GM21737 (cell line): ENCODE data around the gene PBX1.
"Not testable (repeated sequence)": the region's sequence is repeated elsewhere in the genome, so short reads cannot be mapped to it uniquely, and the experiment has no call there.

Experiments used
- ATAC-seq: cut with Tn5 transposase; IDR thresholded peaks from one replicate; pipeline ENCODE4 v1.9.1; 2021; ENCODE audit warnings: mild to moderate bottlenecking, moderate library complexity; ENCODE audit not compliant: unreplicated experiment

PBX1 gene

GRCh38 chr1:164637461-164638375 lies 78.7 kb downstream of the PBX1 start:
- no peak for ATAC-seq

DNA sequence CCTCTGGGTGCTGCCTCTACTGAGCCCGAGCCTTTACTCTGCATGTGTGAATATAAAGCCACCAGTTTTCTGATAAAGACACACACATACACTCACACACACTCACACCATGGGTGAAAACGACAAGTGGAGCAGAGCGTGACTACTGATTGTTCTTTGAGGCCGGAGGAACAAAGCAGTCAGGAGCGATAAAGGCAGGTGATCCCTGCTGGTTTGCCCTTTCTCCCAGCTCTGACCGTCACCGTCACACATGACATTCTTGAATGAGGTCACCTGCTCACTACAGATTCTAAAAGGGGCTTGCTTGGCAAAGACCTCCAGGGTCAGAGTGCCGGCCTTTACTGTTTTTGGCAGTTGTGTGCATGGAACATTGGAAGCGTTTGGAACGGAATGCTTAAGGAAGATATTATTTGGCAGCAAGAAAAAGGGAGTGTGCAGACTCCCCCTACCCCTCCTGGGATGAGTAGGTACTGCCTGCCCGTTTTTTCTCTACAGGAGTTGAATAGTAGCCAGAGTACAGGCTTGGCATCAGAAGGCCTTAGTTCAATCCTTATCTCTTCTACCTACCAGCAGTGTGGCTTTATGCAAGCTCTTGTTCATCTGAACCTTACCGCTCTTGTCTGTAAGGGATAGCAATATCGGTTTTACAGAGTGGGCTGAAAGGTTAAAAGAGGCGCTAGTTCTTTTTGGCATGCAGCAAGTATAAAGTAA lies 79.7 kb downstream of the PBX1 start:
- no peak for ATAC-seq

DNA sequence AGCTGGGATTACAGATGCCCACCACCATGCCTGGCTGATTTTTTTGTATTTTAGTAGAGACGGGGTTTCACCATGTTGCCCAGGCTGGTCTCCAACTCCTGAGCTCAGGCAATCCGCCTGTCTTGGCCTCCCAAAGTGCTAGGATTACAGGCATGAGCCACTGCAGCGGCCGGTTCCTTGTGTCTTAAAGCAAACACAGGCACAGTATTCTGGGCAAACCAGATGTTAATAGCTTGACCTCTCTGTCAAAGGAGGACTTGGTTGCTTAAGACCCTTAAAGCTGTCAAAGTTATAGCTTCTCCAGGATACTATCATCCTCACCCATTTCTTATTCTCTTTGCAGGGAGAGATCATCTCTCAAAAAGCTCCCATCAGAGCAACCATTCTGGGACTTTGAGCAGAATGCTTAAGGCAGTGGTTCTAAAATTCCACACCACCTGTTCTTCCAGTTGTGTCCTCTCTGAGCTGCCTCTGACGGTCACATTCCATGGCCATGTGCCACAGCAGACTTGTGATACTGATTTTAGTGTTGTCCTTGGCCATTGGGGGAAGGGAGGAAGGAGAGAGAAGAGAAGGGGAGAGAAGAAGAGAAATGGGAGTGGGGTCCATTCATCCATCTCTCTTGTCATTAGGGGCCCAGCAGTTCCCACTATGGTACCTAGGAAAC lies 81.8 kb downstream of the PBX1 start:
- ATAC-seq = no peak

- ATAC-seq = no peak
Measured at GRCh38 chr1:164641353-164641730, 82.4 kb downstream of the PBX1 start.

DNA sequence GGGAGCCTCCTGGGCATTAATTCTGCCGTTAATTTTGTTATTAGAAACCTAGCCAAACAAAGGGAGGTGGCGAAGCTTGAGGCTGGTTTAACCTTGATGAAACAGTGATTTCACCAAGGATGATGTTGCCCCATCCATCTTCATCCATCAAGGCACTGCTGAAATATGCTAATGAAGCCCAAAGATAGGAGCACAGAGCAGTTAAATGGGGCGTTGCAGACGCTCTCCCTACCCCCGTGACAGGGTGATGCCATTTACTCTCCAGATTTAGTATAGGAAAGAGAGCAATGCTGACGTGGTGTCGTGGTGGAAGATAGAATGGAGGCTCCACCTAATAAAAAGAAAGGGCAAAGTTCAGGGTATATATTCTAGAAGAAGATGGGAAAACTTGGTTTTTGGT lies 84.0 kb downstream of the PBX1 start:
- ATAC-seq = no peak

DNA sequence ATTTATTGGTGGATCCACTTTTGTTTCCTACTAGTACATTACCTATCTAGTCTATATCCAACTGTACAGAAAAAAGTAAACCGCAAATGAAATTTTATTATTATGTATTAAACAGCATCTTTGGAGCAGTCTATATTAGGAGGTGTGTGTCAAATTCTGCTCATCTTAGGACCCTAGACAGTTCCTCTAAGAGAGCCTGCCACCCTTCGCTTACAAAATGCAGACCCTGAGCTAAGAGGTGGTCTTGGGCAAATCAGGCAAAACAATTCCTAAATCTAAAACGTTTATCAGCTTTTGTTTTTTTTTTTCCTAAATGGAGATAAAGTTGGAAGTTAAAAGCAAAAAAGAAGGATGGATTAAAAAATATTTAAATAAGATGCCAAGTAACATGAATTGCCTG lies 85.3 kb downstream of the PBX1 start:
- no peak for ATAC-seq

GRCh38 chr1:164644774-164645644 lies 86.0 kb downstream of the PBX1 start:
- no peak for ATAC-seq

GRCh38 chr1:164645921-164646320 lies 86.9 kb downstream of the PBX1 start:
- no peak for ATAC-seq

DNA sequence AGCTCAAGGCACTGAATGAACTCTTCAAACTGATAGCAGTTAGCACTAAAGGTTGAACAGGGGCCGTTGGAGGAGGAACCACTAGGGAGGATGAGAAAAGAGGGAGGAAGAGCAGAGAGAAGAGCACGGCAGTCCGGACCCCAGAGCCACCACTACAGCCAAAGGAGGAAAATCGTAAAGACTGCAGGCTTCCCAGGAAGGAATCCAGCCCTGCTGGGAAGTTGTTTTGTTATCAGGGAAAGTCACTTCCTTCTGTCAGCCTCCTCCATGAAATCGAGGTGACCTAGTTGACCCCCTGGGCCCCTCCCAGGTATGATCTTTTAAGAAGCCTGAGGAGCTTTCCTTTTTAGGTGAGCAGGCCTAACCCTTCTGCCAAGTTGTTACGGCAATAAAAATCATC lies 88.2 kb downstream of the PBX1 start:
- ATAC-seq = no peak

GRCh38 chr1:164648636-164649035 lies 89.7 kb downstream of the PBX1 start:
- ATAC-seq = no peak

DNA sequence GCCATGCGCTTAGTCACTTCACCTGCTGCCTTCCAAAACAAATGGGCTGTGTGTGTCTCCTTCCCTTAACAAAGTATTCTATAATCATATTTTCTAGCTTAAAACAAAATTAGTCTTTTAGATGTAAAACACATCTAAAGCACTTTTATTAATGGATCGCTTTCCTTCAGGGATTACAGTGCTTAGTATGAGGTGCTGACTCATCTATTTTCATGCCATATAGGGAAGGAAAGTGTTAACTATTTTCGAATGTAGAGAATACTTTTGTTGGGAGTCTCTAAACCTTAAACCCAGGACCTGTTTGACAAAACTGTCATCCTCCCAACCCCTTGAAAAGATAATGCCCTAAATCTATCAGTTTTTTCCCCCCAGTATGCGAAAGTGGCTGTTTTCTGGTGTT lies 90.2 kb downstream of the PBX1 start:
- no peak for ATAC-seq

- ATAC-seq = no peak
Measured at GRCh38 chr1:164650531-164650930, 91.5 kb downstream of the PBX1 start.

GRCh38 chr1:164651351-164651951 lies 92.5 kb downstream of the PBX1 start:
- no peak for ATAC-seq

GRCh38 chr1:164652969-164653368 lies 94.0 kb downstream of the PBX1 start:
- not testable (repeated sequence) for ATAC-seq

DNA sequence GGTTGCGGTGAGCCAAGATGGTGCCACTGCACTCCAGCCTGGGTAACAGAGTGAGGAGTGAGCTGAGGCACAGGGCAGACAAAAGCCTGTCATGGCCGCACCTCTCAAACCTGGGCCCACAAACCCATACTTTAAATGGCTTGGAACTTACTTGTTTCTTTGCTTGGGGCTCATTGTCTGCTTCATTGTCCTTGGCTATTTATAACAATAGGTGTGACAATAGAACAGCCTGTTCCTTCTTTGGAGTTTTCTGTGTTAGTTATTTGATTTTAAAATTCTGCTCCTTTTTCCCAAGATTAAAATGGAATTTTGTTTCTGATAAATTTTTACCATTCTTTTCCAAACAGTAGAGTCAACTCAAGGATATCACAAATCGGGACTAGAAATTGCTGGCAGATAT lies 94.7 kb downstream of the PBX1 start:
- no peak for ATAC-seq

- no peak for ATAC-seq
Measured at GRCh38 chr1:164654200-164654599, 95.2 kb downstream of the PBX1 start.

DNA sequence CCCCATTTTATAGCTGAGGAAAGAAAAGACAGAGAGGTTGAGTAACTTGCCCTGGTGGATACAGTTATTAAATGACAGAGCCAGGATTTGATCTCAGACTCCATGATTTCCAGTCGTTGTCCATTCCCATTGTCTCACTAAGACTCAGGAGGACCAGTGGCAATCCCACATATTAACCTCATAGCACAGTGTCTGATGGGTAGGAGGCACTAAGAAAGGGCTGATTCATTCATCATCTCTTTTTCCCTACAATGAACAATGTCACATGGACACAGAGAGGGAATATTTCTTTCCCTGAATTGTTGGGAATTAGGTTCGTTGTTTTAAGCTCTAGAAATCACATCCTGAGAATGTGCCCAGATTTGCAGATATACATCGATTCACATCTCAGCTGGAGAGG lies 99.9 kb downstream of the PBX1 start:
- ATAC-seq = no peak

DNA sequence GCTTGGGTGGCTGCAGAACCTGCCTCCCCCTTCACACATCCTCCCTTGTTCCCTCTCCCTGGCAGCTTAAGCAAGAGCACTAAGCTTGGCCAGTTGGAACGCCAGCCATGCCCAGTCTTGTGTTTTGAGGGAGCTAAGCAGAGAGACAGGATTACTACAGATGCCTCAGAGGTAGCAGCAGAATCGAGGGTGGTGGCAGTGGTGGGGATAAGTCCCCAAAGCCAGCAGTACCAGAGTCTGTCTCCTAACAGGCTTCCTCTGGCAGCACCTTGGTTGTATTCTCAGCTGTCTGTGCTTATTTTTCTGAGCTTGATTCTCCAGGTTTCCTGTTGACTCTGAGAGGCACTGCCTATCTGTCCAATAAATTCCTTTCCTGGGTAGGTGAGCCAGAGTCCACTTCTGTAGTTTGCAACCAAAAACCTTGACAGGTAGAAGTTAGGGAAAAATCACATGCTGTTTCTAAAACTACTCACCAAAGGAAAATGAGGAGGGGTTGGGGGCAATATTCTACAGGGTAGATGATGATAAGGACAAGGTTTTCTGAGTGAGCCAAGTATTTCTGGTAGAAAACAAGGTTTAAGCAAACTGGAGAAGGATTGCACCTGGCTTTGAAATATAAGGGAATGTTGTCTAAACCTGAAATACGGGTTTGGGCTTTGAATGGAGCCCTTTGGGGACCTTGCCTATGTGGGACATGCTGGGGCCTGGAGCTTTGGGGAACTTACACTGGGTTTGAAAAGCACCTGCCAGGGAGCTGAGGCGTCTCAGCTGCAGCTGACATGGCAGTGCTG lies 100.8 kb downstream of the PBX1 start:
- peak; percentile 16 for ATAC-seq

DNA sequence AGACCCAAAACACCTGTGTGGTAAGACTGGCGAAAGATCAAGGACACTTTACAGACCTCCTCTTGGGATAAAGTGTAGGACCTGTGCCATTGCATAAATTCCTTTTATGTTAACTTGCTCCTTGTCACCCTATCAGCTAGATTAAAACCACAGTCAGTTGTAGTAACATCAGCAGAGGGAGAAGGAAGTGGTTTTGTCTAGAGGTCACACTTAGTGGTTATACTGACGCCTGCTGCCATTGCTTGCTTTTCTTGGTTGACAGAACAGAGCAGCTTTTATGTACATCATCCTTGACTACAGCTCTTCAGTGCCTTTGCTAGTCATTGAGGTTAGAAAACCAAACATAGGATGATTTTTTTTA lies 101.4 kb downstream of the PBX1 start:
- peak; percentile 68 for ATAC-seq

DNA sequence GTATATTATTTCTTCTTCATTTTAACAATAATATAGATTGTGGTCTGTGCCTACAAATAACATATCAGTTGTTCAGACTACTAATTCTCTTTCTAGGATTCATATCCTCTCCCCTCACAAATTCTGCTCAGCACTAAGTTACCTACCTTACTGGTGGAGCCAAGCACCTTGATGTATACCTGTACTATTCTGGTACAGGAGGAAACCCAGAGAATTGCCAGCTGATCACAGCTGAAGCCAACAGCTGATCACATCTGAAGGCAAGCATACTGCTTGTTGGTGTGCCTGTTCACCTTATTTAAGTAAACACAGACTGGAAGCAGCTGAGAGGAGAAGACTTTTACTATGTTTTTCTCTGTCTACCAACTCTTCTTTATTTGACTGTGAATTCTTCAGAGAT lies 101.8 kb downstream of the PBX1 start:
- no peak for ATAC-seq
